SK-N-SH treated with all-trans-retinoic acid at 6 μM for 48 hours (cell line): ENCODE measurements around the gene PDE6A.

ENCODE experiments used
- ESRRG ChIP-seq: fragments of 250-450 bp; sonication (Bioruptor Pico); IDR thresholded peaks from 2 replicates; pipeline ENCODE4 v1.6.1; 2021; ENCODE audit warnings: mild to moderate bottlenecking
- TOX ChIP-seq: fragments of 250-450 bp; sonication (Bioruptor Pico); IDR thresholded peaks from 2 replicates; pipeline ENCODE4 v1.8.0; 2021; ENCODE audit warnings: mild to moderate bottlenecking, moderate library complexity, borderline replicate concordance
- ZC3H10 ChIP-seq: fragments of 250-450 bp; sonication (Bioruptor Pico); IDR thresholded peaks from 2 replicates; pipeline ENCODE4 v1.5.1; 2021; ENCODE audit warnings: mild to moderate bottlenecking, moderate library complexity
- ZFP30 ChIP-seq: fragments of 450-650 bp; formaldehyde crosslinking; IDR thresholded peaks from 2 replicates; pipeline ENCODE4 v1.5.0; 2022; ENCODE audit warnings: mild to moderate bottlenecking, moderate library complexity
- ZNF70 ChIP-seq: fragments of 450-650 bp; formaldehyde crosslinking; IDR thresholded peaks from 2 replicates; pipeline ENCODE4 v1.5.0; 2020; ENCODE audit warnings: mild to moderate bottlenecking, moderate library complexity

- no peak for TF ChIP-seq ESRRG (CRISPR knock-in tag)
- no peak for TF ChIP-seq ZNF70 (CRISPR knock-in tag)
- TF ChIP-seq ZFP30 (CRISPR knock-in tag), result no peak
- TF ChIP-seq ZC3H10, result no peak
- no peak for TF ChIP-seq TOX (CRISPR knock-in tag)
These were observed 108.0 kb downstream of the PDE6A start for GRCh38 chr5:149836451-149837139.
